Stimulated activated CD4-positive, alpha-beta T cell treated with anti-CD3 and anti-CD28 coated beads, TNF-alpha, amount 100 ng/mL, for 1 hour (primary cell): Measurements from ENCODE around the gene CABP4.
A peak's percentile ranks its signal among the peaks of the same experiment; 100 is the strongest.

ENCODE experiments used
- DNase-seq, 3 donors: peaks; one replicate each; pipeline ENCODE4 v3.0.0-alpha.2; 2020; ENCODE audit warnings: low read depth in 3 of 3, low spot score in 1 of 3

Gene CABP4

DNA sequence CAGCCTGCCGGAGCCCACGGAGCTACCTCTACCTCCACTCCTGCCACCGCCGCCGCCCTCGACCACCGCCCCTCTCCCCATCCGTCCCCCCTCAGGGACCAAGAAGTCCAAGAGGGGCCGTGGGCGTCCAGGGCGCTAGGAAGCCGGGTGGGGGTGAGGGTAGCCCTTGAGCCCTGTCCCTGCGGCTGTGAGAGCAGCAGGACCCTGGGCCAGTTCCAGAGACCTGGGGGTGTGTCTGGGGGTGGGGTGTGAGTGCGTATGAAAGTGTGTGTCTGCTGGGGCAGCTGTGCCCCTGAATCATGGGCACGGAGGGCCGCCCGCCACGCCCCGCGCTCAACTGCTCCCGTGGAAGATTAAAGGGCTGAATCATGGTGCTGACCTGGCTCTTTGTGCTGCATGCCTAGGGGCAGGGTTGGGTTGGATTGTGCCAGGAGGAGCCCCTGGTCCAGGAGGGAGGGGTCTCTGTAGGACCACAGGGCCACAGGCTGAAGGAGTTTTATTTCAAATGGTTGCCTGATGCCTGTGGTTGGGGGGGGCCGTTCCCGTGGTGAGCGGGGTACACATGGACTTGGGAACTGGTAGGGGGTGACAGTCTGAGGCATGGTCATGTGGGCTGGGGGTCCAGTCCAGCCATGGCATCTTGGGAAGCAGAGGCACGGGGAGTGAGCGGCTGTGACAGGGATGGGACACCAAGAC, 20.0 kb upstream of the CABP4 start:
- DNase-seq: no peak

DNA sequence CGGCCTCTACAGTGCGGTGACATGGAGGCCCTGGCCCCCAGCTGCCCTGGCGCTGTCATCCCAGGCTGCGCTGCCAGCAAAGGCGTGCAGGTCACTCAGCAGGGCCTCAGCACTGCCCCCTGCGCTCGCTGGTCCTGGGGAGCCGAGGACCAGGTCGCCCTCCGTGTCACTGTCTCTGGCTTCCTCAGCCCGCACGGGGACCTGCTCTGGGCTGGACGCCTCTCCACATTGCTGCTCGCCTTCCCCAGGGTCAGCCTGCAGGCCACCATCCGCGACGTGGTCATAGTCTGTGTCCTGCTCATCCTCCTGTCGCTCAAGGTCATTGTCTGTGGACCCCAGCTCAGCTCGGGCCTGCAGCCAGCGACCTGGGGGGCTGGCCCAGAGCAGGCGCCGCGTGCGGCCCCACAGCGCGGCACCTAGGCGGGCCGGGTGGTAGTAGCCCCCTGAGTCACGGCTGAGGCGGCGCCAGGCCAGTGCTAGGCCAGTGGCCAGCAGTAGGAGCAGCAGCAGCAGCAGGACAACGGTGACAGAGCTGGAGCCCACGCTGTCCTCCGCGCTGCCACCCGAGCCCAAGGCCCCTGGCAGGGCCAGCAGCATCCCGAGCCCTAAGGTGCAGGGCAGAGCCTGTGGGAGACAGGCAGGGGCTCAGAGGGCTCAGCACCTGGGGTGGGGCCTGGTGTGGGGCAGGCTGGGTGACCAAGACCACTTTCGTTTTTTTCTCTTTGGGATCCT, 19.3 kb upstream of the CABP4 start:
- no peak for DNase-seq

GRCh38 chr11:67436459-67437081, 18.6 kb upstream of the CABP4 start:
- peak in 2 of 3 donors; percentile 47 to 60 for DNase-seq

- peak; percentile 51 to 69 (median 62) for DNase-seq
Observed at GRCh38 chr11:67437082-67437808, 17.9 kb upstream of the CABP4 start, which contains the start of gene PTPRCAP. TSS of gene PTPRCAP (minus strand) at chr11:67437682. CDS start at chr11:67437619, 63 bp downstream.

- DNase-seq: no peak
Observed at GRCh38 chr11:67437809-67438157, 17.4 kb upstream of the CABP4 start.

GRCh38 chr11:67438158-67438902, 16.8 kb upstream of the CABP4 start:
- peak; percentile 43 to 65 (median 51) for DNase-seq

DNA sequence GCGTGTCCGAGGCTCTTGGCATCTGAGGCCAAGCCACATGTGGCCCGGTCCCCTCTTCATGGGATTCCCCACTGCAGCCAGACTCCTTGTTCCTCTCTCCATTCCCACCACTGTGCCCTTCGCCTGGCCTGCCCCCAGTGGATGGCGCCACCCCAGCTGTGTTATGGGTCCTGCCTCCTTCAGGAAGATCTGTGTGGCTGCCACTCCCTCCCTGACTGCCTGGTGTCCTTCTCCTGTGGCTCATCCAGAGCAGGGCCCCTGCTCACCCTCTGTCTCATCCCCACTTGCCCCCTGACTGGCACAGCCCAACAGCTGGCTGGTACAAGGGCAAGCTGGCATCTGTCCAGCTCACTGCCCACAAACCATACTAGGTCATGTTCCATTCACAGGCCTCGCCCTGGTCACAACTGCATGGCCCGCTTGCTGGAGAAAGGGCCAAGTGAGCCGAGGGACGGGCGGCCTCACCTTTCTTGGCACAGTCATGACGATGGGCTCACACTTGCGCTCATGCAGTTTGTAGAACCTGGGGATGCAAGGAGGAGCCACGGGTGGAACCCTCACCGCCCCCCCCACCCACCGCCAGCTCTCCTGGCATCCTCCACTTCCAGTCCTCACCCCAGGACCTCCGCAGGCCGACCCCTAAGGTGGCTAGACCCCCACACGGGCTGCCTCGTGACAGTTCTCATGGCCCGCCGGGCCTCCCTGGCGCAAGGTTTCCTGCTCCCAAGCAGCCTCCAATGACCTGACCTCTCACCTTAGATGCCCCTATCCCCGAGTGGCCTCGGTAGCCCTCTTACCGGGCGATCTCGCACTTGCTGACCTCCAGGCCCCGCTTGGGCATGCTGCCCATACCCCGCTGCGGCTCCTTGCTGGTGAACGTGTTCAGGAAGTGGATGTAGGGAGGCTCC, 15.6 kb upstream of the CABP4 start:
- no peak for DNase-seq

DNA sequence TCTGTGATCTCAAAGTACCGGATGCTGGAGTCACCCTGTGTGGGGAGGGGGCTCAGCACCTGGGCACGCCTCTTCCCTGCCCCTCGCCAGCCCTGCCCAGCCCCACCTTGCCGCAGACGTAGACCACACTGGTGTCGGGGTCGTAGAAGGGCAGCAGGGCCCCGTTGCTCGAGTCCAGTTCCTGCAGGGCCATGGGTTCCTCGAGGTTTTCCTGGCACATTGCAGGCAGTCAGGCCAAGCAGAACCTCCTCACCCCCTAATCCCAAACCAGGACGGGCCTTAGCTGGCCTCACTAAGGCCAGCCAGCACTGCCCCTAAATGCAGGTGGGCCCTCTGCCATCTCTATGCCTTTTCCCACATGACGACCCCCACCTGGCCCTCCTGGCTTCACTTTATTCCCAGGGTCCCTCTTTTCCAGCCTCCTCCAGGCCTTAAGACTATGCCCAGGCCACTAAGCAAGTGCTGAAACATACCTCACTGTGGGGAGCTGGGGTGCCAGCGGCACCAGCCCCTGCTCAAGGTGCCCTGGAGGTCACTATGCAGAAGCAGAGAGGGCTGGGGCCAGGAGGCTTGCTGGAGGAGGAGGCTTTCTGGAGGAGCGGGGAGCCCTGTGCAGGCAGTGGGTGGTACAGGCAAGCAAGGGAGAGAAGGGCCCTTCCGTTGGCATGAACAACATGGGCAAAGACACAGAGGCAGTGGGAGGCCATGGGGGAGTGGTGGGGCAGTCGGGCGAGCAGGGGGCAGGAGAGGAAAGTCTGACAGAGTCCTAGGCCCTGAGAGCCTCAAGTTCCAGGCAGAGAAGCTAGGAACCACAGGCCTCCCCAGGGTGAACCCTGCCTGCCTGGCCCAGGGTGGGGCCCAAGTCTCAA, 14.7 kb upstream of the CABP4 start:
- no peak for DNase-seq

GRCh38 chr11:67441098-67441563, 14.0 kb upstream of the CABP4 start:
- no peak for DNase-seq

- no peak for DNase-seq
Observed at GRCh38 chr11:67441731-67442351, 13.3 kb upstream of the CABP4 start.

- no peak for DNase-seq
Observed at GRCh38 chr11:67442504-67443404, 12.4 kb upstream of the CABP4 start.

GRCh38 chr11:67445515-67445914, 9.6 kb upstream of the CABP4 start:
- DNase-seq: no peak

GRCh38 chr11:67448220-67448609, 6.9 kb upstream of the CABP4 start:
- no peak for DNase-seq

GRCh38 chr11:67449116-67449844, 5.9 kb upstream of the CABP4 start:
- no peak for DNase-seq

GRCh38 chr11:67450796-67451657, 4.1 kb upstream of the CABP4 start:
- no peak for DNase-seq

DNA sequence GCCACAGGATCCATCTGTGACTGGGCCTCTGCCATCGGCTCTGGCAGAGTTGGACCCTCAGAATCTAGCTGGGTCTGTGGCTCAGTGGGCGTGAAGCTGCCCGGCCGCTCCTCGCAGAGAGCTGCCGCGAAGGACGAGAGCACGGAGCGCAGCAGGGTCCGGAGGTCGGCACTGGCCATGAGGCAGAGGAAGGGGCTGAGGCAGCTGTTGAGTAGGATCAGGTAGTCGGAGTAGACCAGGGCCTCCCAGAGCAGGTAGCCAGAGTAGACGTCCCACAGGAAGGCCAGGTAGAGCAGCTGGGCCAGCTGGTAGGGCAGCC, 3.5 kb upstream of the CABP4 start:
- DNase-seq: no peak
